HUES48 (cell line): ENCODE data around the gene RPL37.

Experiments used
- H3K27ac ChIP-seq: one replicate; pipeline ENCODE4 v1.7.0; 2013; ENCODE audit warnings: low read depth, low read length, inconsistent platforms
- H3K27me3 ChIP-seq: 2 replicates; pipeline ENCODE4 v1.6.1; 2013; ENCODE audit warnings: mild to moderate bottlenecking, low read length; ENCODE audit not compliant: control insufficient read depth, insufficient read depth
- H3K36me3 ChIP-seq: 2 replicates; pipeline ENCODE4 v1.6.1; 2013; ENCODE audit warnings: low read length; ENCODE audit not compliant: control insufficient read depth, insufficient read depth
- H3K4me1 ChIP-seq: 2 replicates; pipeline ENCODE4 v1.6.1; 2013; ENCODE audit warnings: mild to moderate bottlenecking, low read length; ENCODE audit not compliant: control insufficient read depth, insufficient read depth
- H3K4me3 ChIP-seq: 2 replicates; pipeline ENCODE4 v1.5.1; 2013; ENCODE audit warnings: mild to moderate bottlenecking, low read depth, low read length
- H3K9ac ChIP-seq: 2 replicates; pipeline ENCODE4 v1.6.1; 2013; ENCODE audit warnings: mild to moderate bottlenecking, low read depth, low read length, moderate library complexity
- H3K9me3 ChIP-seq: 2 replicates; pipeline ENCODE4 v1.6.1; 2013; ENCODE audit warnings: low read length; ENCODE audit not compliant: control insufficient read depth, insufficient read depth

The RPL37 gene

DNA sequence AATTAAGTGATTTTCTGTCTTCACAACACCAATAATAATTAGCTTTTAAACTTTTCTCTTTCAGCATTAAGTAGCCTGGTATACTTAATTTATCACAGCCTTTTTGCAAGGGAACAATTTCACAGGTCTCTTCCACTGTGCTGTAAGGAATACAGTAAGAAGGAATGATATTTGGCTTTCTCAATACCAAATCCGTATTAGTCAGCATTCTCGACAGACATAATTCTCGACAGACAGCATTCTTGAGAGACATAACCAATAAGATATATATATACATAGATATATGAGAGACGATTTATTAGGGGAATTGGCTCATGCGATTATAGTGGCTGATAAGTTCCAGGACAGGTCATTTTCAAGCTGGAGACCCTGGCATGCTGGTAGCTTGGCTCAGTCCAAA, 54.8 kb downstream of the RPL37 start:
- Histone ChIP-seq H3K4me1 (no peaks in the 10 kb centered on the region), H3K27ac (no peak overlapping the region), H3K9me3 (no peaks in the 10 kb centered on the region), H3K4me3 (no peak overlapping the region), H3K36me3 (peaks cover 19% of the 10 kb centered on the region), H3K9ac (no peak overlapping the region), H3K27me3 (no peaks in the 10 kb centered on the region)

DNA sequence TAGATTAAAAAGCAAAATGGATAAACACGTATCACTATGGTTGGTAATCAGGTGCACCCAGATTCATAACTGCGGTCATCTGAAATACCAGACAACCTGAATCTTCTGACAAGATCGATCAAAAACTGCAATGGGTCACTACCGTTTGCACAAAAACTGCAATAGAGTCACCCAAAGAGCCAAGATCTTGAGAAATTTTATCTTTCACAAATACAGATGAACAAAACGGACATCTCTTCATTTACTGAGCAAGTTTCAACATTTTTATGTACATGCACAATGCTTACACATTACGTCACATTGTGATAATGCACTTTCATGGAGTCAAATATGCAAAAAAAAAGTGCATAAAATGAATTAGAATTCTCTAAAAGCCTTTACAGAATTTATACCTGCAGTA, 55.5 kb downstream of the RPL37 start:
- no peaks in the 10 kb centered on the region for H3K27me3 ChIP-seq
- no peaks in the 10 kb centered on the region for H3K9me3 ChIP-seq
- no peak overlapping the region for H3K27ac ChIP-seq
- no peak overlapping the region for H3K4me3 ChIP-seq
- no peaks in the 10 kb centered on the region for H3K4me1 ChIP-seq
- peaks cover 25% of the 10 kb centered on the region for H3K36me3 ChIP-seq
- H3K9ac ChIP-seq: no peak overlapping the region

DNA sequence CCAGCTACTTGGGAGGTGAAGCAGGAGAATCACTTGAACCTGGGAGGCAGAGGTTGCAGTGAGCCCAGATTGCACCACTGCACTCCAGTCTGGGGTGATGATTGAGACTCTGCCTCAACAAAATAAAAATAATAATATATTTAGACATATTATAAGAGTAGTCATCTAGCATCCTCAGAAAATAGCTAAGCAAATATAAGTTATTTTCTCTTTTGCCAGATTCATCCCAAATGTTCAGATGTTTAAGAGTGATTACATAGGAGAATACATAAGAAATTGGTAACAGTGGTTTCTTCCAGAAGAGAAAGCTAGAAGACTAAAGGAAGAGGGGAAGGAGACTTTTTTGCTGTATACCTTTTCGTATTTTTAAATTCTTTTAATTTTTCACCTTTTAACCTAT, 56.9 kb downstream of the RPL37 start:
- H3K4me1 ChIP-seq: no peaks in the 10 kb centered on the region
- H3K27ac ChIP-seq: no peak overlapping the region
- H3K9ac ChIP-seq: no peak overlapping the region
- no peak overlapping the region for H3K4me3 ChIP-seq
- H3K36me3 ChIP-seq: peaks cover 40% of the 10 kb centered on the region
- no peaks in the 10 kb centered on the region for H3K27me3 ChIP-seq
- no peaks in the 10 kb centered on the region for H3K9me3 ChIP-seq

DNA sequence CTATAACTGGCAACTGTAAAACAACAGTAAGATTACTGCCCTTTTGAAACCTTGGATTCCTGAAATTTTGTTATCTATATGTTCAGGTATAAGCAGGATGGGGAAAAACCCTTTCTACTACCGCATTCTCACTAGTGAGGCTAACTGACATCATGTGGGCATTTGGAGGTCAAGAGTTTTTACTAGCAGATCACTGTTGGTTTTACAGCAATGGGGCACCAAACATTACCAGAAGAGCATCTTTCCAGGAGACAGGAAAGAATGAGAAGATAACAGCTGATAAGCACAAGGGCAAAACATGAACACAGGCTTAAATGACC, 58.4 kb downstream of the RPL37 start:
- no peak overlapping the region for H3K9ac ChIP-seq
- H3K9me3 ChIP-seq: no peaks in the 10 kb centered on the region
- H3K36me3 ChIP-seq: peaks cover 53% of the 10 kb centered on the region
- no peaks in the 10 kb centered on the region for H3K27me3 ChIP-seq
- H3K27ac ChIP-seq: no peak overlapping the region
- H3K4me1 ChIP-seq: no peaks in the 10 kb centered on the region
- H3K4me3 ChIP-seq: no peak overlapping the region

DNA sequence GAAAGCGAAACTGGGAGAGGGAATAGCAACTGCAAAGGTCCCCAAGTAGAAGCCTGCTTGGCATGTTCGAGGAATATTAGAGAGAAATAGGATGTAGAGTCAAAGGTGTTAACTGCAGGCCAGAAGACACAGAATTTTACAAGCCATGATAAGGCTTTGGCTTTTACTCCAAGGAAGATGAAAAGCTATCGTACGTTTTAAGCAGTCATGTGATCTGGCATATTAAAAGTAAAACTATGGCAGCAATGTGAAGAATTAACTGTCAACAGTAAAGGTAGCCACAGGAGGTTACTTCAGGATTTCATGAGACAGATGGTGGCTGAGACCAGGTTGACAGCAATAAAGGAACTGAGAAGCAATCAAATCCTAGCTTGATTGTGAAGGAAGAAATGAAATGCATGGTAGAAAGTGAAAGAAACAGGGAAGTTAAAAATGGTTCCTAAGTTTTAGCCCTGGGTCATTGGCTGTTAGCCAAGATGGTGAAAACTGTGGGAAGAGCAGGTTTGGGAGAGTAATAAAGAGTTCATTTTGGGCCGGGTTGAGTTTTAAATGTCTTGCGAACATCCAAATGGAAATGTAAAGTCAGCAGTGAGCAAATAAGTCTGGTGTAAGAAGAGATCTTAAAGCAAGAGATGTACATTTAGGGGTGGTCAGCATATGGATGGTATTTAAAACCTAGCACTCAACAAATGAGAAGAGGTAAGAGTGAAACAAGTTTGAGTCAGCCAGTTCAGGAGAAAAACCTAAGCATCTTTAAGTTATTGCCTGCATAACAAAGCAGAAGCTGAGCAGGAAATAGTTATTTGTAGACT, 59.0 kb downstream of the RPL37 start:
- H3K9ac ChIP-seq: no peak overlapping the region
- no peak overlapping the region for H3K4me3 ChIP-seq
- H3K27ac ChIP-seq: no peak overlapping the region
- H3K27me3 ChIP-seq: no peaks in the 10 kb centered on the region
- no peaks in the 10 kb centered on the region for H3K9me3 ChIP-seq
- H3K4me1 ChIP-seq: no peaks in the 10 kb centered on the region
- peaks cover 58% of the 10 kb centered on the region for H3K36me3 ChIP-seq
